Subcutaneous adipose tissue (tissue), 4 donors: ENCODE results near the gene WDR62. TPM values are rescaled to one million over a fixed set of nuclear protein-coding genes. Genes with fewer than 3 reads are reported as not detected.

Source experiments
- total RNA-seq, 4 donors: library from RNA; depleted of rRNA; stranded (reverse); fragments of >200 nt; gene quantifications; one replicate each; pipeline ENCODE4 v1.1.0, GENCODE V29; 2016
- TF ChIP-seq, protein P1 (sequence below): fragments of 450-650 bp; IDR thresholded peaks from one replicate; pipeline ENCODE4 v1.5.1; 2016; ENCODE audit warnings: low read depth, mild to moderate bottlenecking, control low read depth, antibody characterized with exemption, moderate library complexity

WDR62 gene
- total RNA-seq, 4 donors from 2014 or later, result 0.34 to 1.1 (median 0.44) TPM; not detected in 1

DNA sequence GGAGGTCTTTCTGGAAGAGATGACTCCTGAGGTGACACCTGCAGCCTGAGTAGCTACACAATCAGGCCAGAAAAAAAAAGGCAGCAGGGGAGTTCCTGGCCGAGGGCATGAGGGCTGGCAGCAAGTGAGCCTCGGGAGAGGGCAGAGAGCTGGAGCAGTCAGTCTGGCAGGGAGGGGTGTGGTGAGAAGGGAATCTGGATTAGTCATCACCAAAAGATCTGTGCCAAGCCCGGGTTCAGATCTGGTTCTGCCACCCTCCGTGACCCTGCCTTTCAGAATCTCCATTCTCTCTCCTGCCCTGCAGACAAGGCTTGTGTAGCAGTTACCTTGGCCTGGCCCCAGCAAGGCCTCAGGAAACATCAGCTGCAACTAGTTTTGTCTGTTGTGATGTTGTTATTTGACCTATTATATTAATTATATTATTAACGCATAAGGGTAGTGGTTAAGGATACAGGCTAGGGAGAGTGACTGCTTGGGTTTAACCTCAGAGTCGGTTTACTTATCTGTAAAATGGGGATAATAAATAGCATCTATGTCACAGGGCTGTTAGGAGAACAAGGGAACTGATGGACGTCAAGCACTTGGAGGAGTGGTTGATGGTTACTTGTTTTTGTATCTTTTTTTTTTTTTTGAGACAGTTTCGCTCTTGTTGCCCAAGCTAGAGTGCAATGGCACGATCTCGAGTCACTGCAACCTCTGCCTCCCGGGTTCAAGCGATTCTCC is 82.4 kb downstream of the WDR62 start:
- TF ChIP-seq, protein P1, sequence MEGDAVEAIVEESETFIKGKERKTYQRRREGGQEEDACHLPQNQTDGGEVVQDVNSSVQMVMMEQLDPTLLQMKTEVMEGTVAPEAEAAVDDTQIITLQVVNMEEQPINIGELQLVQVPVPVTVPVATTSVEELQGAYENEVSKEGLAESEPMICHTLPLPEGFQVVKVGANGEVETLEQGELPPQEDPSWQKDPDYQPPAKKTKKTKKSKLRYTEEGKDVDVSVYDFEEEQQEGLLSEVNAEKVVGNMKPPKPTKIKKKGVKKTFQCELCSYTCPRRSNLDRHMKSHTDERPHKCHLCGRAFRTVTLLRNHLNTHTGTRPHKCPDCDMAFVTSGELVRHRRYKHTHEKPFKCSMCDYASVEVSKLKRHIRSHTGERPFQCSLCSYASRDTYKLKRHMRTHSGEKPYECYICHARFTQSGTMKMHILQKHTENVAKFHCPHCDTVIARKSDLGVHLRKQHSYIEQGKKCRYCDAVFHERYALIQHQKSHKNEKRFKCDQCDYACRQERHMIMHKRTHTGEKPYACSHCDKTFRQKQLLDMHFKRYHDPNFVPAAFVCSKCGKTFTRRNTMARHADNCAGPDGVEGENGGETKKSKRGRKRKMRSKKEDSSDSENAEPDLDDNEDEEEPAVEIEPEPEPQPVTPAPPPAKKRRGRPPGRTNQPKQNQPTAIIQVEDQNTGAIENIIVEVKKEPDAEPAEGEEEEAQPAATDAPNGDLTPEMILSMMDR, result no peak

DNA sequence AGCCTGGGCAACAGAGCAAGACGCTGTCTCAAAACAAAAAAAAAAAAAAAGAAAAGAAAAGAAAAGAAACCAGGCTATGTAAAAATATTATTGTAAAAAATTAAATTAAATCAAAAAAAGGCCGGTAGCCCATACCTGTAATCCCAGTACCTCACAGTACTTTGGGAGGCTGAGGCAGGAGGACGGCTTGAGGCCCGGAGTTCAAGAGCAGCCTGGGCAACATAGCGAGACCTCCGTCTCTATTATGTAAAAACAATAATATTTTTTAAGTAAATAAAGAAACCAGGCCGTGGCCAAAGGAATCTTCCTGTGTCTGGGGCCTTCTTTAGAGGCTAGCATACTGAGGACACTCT is 84.4 kb downstream of the WDR62 start:
- TF ChIP-seq, protein P1, result no peak

DNA sequence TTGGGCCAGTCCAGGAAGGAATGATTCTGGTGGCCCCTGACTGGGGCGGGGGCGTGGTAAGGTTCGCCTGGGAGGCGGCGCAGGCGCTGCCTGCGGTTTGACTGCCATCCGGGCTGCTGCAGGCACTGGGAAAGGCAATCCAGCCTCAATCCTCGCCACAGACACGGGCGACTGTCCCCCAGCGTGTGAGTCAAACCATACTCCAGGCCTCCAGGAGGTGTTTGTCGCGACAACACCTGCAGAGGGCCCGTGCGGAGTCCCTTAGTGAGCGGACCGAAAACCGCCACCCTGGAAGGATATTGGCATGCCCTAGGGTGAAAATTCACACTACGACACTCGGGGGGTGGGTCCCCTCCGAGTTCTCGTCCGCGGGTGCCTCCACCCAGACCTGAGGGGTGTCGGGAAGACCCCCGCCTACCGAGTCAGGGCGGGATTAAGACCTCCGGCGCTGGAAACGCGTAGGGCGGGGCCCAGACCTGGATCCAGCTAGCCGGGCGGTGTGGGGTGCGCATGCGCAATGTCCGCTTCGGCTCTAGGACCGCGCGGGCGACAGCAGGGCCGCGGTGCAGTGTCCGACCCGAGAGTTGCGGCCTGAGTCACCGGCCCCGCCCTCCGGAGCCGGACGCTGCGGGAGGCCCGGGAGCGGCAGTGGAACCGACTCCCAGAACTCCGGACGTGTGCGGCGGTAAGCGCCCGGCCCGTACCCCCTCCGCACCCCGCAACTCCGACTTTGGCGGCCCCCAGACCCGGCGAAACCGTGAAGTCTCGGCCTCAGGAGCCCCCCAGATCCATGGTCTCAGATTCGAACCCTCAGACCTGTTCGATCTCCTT is 85.0 kb downstream of the WDR62 start, which contains the start of gene CAPNS1:
CAPNS1 (plus strand) TSS at position 594 of the 831 bp plus-strand sequence. CDS start 946 bp downstream, outside the sequence.
- TF ChIP-seq, protein P1, result no peak

DNA sequence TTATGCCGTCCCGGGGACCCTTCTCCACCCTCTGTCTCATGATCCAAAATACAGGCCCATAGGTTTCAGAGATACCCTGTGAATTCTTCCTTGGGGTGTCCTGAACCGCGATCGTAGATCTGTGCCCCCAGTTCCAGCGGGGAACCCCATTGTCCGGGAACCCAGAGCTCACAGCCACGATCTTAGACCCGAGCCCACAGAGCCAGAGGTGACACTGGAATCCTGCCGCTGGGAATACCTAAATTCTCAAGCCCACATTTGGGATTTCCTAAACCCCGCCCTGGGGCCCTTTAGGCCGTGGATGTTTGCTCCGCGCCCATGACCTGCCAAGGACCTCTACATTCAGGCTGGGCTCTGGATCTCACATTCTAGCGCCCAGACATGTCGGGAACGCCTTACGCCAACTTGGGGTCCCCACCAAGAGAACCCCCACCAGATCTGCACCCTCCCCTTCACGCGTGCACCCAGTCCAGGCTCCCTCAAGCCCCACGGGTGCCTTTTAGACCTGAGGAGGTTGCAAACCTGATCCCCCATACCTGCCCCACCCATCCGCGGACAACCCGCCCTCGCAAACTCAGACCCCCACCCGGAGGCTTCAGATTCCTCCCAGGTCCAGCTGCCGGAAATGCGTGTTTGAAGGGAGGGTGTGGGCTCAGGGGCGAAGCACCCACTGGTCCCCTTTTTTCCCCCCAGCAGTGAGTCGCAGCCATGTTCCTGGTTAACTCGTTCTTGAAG is 85.8 kb downstream of the WDR62 start:
- TF ChIP-seq, protein P1, result no peak

DNA sequence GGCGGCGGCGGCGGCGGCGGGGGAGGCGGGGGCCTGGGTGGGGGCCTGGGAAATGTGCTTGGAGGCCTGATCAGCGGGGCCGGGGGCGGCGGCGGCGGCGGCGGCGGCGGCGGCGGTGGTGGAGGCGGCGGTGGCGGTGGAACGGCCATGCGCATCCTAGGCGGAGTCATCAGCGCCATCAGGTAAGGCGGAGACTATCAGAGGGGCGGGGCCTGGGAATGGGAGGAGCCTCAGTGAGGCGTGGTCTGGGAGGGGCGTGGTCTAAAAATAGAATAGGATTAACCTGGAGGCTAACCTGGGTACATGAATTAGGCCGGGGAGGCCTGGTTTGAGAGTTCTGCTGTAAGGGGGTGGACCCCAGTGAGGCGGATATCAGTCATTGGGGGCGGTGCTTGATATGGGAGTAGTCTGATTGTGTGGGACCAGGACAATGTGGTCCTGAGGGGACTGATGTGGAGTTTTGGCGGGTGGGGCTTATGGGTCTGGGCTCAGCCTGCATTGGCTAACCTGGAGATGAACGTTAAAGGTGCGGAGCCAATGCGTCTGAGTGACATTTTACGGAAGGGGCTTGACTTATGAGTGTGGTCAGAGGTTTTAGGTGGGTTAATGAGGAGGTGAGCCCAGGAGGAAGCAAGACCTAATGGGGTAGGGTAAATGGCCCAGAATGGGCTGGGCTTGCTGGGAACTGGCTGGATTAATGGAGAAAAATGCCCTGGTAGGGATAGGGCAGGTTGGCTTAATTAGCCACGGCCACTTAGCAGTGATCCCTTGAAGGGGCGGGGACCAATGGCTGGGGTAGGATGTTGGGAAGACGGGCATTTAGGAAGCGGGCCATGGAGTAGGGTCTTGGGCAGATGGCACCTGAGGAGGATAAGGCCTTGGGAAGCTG is 86.6 kb downstream of the WDR62 start:
- TF ChIP-seq, protein P1, result no peak

DNA sequence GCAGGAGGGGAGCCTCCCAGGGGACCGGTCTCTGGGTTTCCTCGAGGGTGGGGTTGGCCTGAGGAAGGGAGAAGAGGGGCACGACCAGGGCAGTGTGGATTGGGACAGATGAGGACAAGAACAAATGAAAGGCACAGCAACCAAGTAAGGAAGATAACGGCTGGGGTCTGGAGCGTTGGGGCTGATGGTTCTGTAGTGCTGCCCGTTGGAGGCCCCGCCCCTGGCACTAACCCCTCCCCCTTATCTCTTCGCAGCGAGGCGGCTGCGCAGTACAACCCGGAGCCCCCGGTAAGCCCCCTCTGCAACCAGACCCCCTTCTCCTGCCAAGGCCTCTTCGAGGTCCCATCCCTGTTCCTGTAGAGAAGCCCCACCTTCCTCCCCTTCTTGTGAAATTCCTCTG is 87.3 kb downstream of the WDR62 start:
- TF ChIP-seq, protein P1, result no peak
